CD4-positive, alpha-beta T cell treated with Interleukin-21 for 1 hour (primary cell): ENCODE results near the gene CARHSP1.
"Not testable (repeated sequence)": the region's sequence is repeated elsewhere in the genome, so short reads cannot be mapped to it uniquely, and the experiment has no call there.

ENCODE experiments used
- DNase-seq: peaks from one replicate; pipeline ENCODE4 v3.0.0-alpha.2; 2020

The CARHSP1 gene

DNA sequence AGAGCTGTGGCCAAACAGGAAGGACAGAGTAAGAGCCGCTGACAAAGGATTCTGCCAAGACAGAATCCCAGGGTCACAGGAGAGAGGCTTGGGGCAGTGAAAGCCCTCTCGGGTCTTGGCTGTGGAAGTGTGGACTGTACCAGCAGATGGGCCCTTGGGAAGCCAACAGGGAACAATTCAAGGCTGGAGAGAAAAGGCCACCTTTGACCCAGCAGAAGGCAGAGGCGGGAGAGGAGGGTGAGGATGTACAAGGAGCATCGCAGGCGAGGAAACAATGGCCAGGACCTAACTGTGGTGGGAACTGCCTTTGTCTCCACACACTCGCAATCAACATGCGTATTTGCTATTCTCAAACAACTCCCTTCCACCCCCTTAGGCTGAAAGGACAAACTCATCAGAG is 15.7 kb downstream of the CARHSP1 start:
- DNase-seq = no peak

DNA sequence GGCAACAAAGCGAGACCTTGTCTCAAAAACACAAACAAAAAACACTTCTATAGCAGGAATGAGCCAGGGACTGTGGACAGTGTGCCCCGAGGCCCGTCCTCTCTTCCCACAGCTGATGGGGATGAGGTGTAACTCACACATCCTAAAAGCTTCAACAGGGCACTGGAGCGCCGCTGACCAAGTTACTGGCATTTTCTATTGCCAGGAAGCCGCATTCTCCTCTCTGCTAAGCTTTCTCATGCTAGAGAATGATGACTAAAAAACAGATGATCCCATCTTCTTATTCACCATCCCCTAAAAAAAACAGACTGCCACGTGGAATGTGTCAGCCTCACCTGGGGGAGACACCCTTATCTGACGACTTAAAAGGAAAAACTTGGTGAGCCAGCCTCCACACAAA is 16.3 kb downstream of the CARHSP1 start:
- no peak for DNase-seq

DNA sequence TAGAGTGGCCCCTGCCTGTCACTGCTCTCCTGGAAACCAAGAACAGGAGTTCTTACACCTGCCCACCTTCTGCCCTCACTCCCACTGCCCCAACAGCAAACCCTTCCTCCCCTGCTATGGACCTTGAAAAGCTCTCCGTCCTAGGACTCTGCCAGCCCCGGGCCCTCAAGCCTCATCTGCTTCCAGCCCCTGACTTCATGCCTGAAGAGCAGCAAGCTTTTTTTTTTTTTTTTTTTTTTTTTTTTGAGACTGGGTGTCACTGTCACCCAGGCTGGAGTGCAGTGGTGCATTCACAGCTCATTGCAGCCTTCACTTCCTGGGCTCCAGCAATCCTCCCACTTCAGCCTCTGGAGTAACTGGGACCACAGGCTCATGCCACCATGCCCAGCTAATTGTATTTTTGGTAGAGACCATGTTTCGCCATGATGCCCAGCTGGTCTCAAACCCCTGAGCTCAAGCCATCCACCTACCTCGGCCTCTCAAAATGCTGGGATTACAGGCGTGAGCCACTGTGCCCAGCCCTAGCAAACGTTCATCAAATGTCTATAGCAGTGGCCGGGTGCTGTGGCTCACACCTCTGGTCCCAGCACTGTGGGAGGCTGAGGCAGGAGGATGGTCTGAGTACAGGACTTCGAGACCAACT is 16.9 kb downstream of the CARHSP1 start:
- no peak for DNase-seq

DNA sequence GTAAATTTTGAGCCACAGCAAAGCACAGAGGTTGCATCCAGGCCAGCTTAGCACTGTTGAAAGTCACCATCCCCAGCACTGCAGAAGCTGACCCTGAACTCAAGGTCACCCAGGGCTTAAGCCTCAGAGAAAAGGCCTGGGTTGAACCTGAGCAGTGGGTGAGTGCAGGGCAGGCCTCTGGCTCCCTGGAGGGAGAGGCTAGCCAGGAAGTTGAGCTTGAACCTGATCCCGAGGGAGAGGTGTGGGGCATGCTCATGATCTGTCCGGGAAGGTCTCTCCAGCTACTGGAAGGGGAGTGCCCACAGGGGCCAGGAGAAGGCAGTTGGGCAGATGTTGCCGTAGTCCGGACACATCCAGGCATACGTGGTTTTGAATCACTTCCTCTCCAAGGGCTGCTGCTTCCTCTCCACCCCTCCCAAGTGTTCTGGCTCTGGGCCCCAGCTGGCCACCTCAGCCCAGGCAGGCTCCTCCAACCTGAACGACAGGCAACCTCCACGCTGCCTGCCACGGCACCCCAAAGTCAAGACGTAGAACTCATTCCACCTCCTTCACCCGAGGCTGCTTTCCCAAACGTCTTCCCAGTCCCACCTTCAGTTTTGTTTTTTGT is 18.4 kb downstream of the CARHSP1 start:
- DNase-seq = no peak

DNA sequence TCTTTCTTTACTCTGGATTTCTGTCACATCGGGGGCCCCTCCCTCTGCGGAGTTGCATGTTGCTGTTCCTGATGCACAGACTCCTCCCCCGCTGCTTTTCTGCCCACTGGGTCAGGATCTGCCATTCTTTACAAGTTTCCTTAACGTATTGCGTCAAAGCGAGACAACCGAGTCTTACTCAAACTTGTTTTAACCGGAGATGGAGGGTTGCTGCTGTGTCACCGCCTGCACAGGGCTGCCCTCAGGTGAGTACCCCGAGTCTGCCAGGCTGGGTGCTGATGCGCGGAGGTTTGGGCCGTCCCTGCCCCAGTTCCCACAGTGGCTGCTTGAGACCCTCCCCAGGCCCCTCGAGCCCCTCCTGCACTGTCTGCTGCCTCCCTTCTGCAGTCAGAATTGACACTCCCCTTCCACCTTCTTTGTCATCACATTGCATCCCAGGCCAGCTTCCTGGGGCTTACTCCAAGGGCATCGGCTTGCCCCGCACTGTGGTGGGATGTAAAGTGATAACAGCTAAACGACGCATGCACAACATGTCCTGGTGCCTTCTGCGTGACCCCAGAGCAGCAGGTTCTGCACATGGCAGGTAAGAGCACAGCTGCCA is 19.3 kb downstream of the CARHSP1 start:
- DNase-seq = no peak

DNA sequence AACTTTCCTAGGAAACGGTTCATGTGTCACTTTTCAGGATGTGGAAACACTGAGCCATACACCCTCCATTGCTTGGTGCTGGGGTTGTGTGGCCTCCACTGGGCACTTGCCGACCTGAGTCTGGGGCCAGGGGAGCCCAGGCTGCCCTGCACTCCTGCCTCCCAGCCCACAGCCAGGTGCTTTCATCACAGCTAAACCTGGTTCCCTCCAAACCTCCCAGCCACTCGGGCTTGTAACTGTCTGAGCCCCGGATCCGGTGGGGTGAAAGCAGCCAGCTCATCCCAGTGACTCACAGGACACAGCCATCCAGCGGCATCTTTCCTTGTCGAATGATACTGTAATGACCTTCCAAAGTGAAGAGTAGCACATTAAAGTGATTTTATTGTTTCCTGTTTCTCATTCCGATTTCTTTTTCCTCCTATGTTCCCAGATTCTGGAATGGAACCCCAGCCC is 19.8 kb downstream of the CARHSP1 start:
- DNase-seq = no peak

DNA sequence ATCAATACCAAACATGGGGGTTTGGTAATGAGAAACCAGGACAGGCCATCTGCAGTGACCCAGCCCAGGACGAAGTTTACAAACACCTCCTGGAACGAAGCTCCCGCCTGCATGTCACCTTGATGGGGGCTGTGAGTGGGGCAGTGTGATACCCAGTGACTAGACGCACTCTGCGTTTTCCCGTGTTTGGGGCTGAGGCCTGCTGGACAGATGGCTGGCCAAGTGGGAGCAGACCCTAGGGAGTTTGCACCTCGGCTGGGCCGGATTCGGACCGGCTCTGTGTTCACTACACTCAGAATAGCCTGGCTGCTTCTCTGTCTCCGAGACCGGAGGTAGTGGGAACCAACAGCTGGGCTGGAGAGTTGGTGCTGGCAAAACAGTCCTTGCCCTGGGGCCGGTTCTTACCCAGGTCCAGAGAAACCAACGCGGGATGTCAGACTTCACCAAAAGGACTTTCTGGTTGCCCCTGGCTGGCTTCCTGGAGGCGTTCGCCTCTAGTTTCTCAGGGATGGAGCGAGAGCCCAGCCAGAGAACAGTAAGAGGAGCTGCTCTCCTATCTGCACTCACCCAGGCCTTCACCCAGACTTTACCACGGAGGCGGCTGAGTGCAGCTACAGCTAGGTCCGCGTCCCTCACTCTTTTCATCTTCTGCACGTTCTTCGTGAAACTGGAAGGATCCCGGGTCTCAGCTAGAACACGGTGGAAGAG is 20.4 kb downstream of the CARHSP1 start:
- DNase-seq = no peak

DNA sequence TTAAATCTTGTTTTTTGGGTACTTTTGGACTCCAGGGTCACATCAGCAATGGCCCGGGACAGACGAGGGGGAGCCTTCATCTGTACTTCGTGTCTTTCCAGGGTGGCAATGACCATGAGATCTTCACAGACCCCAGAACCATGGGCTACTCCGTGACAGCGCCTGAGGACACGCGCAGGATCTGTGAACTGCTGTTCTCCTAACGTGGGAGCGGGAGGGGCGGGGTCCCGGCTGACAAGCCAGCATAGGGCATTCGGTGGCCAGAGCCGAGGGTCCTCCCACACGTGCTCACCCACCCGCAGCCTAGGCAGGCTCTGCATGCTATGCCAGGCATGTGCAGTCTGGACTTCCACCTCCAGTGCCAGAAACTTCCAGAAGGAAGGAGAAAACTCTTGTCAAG is 21.2 kb downstream of the CARHSP1 start:
- DNase-seq = no peak

DNA sequence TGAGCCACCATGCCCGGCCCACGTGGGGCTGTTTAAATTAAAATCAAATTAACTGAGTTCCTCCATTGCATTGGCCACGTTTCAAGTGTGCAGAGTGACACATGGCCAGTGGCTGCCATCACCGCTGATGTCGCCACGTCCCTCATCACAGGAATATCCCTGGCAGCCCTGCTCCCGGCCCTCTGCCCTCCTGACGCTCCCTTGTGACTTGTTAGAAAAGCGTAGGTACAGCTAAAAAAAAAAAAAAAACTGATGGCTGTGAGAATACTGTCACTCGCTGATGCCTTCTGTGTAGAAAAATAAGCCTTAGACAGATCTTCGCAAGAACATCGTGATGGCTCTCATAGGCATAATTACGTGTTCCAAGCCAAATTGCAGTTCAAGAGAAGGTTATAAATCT is 21.7 kb downstream of the CARHSP1 start:
- no peak for DNase-seq

DNA sequence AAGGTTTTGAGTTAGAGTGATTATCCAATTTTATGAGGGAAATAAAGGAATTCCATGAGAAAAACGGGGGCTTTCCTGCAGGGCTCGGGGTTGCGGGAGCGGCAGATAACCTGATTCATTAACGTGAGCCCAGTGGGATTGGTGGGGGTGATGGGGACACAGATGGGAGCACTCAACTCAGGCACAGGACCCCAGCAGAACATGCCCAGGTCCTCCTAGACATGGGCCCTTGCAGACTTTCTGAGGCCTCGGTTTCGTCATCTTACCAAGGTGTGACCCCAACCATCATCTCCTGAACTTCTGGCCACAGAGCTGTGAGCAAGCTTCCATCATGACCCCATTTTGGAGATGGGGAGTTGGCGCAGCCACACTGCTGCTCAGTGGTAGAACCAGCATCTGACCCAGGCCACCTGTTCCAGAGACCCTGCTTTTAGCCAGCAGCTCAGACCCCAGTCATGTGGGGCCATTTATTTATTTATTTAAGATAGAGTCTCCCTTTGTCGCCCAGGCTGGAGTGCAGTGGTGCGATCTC is 22.3 kb downstream of the CARHSP1 start:
- DNase-seq = no peak

DNA sequence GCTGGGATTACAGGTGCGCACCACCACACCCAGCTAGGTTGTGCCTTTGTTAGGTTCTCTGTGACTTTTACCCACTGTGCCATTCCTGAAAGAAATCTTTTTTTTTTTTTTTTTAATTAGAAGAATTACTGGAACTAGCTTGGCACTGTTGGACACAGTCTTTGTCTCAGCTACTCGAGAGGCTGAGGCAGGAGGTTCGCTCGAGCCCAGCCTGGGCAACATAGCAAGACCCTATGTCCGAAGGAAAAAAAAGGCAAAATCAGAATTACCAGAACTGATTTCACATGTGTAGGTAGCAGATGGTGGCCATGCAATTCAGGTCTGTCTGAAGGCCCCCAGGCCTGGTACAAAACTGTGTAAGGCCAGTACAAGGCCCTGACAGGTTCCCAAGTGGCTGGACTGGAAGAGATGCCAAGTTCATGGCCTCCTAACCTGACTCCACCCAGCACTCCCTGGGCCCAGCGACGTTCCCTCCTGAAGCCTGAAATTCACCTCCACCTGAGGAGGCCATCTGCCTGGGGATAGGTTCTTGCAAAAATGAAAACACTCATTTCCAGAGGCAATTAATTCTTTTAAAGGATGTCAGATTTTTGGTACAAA is 23.0 kb downstream of the CARHSP1 start:
- DNase-seq = no peak

DNA sequence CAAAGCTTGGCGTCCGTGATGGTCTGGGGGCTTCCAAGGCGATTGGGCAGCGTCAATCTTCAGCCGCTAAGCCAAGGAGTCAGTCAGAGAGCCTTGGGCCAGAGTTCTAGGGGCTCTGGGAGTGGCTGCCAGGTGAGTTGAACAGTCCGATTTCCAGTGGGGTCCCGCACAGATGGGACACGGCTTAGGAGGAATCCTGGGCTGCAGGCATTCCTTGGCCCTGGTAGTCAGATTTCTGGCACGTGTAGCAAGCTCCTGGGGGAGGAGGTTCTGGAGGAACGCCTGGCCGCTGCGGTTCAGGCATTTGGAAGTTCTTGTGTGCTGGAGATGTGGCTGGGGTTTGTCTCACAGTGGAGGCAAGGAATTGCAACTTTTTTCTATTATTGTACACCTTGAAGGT is 25.5 kb downstream of the CARHSP1 start:
- DNase-seq = not testable (repeated sequence)

DNA sequence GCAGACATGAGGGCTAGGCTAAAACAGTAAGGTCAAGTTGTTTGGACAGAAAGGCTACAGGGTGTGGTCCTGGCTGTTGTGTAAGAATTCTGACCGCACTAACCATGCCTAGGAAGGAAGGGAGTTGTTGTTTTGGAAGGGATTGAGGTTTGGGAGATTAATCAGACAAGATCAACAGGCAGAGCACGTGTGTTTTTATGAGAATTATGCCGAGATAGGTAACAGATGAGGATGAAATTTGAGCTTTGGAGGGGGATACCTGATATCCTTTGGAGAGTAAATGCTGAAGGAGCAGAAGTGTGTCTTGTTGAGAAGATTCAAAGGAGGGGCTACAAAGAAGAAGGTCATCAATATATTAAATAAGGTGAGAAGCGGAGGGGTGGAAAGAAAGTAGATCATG is 26.8 kb downstream of the CARHSP1 start:
- not testable (repeated sequence) for DNase-seq

DNA sequence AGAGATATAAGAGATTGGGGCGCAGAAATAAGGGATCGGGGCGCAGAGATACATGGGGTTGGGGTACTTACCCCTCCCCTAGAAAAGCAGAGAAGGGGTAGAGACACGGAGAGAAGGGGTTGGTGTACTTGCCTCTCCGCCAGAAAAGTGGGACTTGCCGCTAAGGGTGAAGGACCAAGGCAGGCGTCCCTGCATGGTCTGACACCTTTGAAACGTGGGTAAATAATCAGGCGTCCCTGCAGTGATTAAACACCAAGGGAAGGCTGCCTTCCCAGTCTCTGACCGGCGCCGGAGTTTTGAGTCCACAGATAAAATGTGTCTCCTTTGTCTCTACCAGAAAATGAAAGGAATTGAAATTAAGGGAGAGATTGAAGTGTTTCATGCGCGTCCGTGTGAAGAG is 31.2 kb downstream of the CARHSP1 start:
- not testable (repeated sequence) for DNase-seq

DNA sequence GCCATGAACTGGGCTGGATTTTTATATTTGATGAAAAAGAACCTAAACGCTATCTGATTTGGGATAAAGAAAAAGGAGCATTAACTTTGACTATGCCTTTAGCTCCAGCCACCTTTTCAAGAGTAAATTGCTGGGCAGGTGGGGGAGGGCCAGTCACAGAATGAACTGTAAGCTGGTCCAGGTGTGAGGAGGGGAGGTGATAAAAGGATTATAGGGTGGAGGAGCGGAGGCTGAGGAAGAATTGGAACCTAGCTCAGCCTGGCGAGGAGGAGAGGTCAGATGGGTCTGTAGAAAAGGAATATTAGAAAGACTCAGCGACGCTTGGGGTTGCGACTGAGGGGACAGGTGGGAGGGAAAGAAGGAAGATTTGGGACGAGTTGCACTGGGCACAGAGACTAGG is 32.0 kb downstream of the CARHSP1 start:
- not testable (repeated sequence) for DNase-seq

DNA sequence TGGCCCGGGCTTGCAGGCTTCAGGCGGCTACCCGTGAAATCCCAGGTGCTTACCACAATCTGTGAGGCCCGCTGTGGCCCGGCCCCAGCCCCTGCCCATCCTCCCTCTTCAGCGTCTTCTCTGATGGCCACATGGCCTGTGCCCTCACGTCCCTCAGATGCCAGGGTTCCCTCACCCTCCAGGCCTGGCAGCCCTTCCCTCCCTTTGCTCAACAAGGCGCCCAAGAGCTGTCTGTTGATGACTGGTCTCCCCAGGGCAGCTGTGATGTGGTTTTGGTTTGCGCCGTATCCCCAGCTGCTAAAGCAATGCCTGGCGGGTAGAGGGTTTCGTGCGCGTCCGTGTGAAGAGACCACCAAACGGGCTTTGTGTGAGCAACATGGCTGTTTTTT is 36.1 kb downstream of the CARHSP1 start:
- no peak for DNase-seq

DNA sequence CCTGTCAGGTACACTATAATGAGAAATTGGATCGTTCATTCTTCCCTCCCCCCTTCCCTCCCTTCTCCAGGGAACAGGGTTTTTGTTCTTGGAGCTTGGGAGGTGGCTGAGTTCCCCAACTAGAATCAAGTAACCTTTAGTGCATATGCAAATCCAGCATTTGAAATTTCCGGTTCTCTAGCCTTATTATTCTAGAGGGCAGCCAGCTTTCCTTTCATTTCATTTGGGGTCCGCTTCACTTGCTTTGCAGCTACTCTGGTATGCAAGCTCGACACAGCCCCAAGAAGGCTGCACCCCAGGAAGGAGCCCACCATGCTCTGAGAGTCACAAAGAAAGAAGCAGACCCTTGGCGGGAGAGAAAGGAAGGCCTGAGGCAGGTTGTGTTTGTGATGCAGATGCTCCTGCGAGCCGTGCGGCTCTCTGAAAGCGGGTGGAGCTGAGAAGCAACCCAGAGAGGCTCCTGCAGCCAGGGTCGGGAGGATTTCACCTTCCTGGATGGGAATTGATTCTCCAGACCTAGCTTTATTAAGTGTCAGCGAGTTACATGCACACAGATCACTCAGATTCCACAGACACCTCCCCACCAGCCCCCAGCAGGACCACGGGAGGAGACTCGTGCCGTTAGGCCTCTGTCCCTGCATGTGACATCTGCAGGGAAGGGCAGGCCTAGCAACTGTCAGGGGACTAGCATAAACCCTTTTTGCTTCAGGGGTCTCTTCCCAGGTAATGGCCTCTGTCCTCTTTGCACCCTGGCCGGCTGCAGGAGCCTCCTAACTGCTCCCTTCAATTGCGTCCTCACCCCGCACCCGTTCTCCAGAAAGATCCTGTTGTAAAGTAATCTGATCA is 36.7 kb downstream of the CARHSP1 start:
- no peak for DNase-seq

DNA sequence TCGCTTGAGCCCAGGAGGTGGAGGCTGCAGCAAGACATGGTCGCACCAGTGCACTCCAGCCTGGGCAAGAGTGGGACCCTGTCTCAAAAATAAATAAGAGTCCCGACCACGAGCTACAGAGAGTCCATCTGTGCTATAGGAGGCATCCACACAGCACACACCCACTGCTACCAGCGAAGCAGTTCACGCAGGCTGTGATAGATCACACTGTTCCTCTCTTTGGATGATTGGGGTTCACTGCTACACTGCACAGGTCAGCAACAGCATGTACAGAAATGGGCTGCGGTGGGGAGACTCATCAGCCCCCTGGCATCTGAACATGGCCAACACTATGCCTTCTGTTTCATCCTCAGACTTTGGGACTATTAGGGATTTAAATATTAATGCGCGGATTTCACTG is 37.4 kb downstream of the CARHSP1 start:
- DNase-seq = no peak

DNA sequence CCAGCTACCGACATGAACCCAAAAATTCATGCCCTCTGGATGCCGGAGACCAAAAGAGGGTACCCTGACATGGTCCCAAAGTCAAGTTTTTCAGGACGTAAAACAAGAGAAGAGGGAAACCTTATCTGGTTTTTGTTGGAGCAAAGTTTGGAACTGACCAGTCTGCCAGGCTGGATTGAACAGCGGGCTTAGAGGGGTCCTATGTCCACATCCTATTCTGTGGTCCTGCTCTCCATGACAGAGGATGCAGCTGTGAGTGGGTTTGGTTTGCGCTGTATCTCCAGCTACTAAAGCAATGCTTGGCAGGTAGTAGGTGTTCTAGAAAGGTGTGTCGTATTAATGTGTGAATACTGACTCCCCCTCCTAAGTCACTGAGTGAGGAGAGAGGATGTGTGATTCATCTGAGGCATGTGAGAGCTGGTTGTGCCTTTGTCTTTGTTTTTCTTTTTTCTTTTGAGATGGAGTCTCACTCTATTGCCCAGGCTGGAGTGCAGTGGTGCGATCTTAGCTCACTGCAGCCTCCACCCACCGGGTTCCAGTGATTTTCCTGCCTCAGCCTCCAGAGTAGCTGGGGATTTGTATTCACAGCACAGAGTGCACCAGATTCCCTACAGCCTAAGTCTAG is 40.2 kb downstream of the CARHSP1 start:
- no peak for DNase-seq

DNA sequence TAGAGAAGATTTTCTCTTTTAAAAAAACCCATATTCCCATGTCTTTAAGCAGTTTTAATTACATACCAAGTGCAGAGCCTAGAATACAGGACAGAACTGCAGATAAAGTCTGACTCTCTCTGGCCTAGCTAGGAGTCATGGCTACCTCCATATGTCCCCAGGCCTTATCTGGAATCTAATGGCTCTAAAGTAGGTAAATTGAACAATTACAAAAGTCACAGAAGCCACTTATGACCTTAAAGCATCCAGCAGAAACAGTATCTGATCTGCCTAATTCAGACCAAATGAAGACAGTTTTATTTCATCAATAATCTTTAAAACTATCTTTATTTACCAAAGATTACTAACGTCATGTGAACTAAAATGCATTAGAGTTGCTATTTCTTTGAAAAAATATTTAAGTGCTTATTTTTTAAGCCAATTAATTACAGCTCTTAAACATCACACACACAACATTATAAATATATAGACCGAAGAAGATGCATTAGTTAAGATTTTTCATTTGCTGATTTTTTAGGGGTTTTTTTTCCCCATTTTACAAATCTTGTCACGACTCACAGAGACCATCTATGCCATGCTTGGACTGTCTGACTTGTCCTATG is 42.4 kb downstream of the CARHSP1 start:
- no peak for DNase-seq

DNA sequence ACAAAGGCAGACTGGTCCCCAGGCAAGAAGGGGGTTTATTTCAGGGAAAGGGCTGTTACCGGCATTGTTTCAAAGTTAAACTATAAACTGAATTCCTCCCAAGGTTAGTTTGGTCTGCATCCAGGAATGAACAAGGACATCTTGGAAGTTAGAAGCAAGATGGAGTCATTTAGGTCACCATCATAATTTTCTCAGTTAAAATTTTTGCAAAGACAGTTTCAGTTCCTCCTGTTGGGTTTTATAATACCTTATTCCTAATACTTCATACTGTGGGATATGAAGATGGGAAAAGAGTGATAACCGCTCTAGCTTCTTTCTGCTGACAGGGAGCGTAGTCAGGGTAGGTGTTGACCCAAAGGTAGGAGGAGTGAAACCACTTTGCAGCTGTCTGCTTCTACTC is 46.4 kb downstream of the CARHSP1 start:
- DNase-seq = no peak
